GM12892 (cell line): ENCODE results near the gene AFF3.

Experiments
- POLR2A ChIP-seq: IDR thresholded peaks from 2 replicates; pipeline ENCODE4 v1.6.1; 2011; ENCODE audit warnings: low read depth, low read length, control low read depth
- POLR2AphosphoS5 ChIP-seq: IDR thresholded peaks from 2 replicates; pipeline ENCODE4 v1.6.1; 2011; ENCODE audit warnings: low read depth, low read length, control low read depth
- TAF1 ChIP-seq: IDR thresholded peaks from 2 replicates; pipeline ENCODE4 v1.6.1; 2011; ENCODE audit warnings: low read depth, mild to moderate bottlenecking, control low read depth, low read length, borderline replicate concordance

DNA sequence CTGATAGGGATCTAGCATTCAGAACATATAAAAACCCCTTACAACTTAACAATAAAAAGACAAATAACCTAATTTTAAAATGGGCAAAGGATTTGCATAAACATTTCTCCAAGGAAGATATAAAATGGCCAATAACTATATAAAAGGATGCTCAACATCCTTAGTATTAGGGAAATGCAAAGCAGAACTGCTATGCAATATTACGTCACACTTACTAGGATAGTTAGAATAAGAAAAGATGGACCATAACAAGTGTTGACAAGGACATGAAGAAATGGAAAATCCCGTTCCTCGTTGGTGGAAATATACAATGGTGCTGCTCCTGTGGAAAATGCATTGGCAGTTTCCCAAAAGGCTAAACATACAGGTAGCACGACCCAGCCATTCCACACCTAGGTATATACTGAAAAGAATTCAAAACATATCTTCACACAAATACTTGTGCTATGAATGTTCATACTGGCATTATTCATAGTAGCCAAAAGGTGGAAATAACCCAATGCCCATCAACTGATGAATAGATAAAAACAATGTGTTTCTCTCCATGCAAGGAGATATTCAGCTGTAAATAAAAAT lies 604.4 kb downstream of the AFF3 start:
- TF ChIP-seq POLR2AphosphoS5: no peak
- no peak for TF ChIP-seq TAF1
- TF ChIP-seq POLR2A: no peak
